GM18520 (cell line): ENCODE data around the gene LOXHD1.

Experiments
- ATAC-seq: cut with Tn5 transposase; IDR thresholded peaks from one replicate; pipeline ENCODE4 v1.9.1; 2021; ENCODE audit not compliant: unreplicated experiment

Gene LOXHD1

DNA sequence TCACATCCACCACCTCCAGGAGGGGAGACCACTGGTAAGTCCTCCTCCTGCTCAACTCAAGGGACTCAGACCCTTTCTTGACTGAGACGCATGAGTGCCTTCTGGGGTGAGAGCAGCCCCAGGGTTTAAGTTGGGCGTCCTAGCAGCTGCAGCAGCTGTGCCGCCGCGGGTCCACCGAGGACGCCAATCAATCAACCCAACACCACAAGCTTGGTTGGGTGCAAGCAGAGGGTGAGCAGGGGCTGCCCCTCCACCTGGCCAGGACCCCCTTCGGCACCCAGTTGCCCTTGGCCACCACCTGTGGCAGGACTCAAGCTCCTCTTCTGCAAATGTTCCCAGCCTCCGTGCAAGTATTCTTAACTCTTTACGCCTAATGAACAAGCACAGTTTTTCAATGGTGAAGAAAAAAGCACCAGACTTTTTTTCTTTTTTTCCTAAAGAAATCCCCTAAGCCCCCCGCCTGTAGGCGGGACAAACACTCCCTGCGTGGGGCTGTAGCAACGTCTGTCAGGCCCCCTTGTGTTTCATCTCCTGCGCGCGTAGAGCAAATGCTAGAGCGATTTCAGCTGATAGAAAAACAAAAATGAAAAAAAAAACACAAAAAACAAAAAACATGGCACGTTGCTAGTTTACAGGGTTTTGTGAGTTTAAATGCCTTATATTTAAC is 197.1 kb downstream of the LOXHD1 start:
- ATAC-seq: no peak

DNA sequence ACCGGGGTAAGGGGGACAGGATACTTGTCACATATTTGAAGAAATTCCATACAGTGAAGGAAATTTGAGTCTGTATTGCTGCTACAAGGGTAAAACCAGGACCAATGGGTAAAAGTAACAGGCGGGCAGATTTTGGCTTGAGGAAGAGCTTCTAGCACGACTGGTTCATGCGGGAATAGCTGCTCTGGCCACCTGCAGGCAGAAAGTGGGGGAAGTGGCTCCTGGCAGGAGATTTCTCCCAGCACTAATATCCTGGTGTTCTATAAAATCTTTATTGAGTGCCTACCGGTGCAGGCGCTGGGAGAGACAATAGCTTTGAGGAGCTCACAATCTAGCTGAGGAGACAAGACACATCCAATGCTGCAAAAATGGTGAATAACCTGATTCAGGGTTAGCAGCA is 198.5 kb downstream of the LOXHD1 start:
- ATAC-seq: no peak

DNA sequence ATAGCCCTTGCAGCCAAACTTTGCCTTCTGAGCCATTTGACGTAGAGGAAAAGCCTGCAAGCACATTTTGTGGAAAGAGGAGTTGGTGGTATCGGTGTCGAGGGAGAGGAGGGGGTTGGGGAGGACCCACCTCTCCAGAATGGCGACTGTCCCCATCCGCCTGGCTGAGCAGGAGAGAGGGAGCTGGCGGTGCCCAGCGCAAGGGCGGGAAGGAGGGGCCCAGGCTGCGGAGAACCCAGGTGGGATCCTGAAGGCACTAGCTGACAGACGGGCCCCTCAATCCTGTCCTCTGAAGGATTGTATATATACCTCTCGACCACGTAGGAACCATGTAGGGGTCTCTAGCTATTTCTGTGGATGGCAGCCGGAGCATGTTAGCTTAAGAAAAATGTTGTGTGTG is 200.3 kb downstream of the LOXHD1 start:
- no peak for ATAC-seq

DNA sequence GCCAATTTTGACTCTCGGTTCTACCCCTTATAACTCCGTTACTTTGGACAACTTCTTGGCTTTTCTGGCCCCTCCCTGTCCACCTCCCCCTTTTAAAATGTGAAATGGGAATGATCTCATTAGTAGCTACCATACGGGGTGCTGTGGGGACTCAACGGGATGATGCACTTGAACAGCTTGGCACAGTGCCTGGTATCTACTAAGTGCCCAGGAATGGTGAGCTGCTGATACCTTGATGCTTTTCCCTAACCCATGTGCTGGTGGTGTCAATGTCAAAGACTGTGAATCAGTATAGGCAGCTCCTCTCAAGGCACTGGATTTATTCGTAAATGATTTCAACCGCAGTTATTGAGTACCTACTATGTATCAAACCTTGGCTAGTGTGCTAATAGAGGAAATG is 204.2 kb downstream of the LOXHD1 start:
- ATAC-seq: no peak

DNA sequence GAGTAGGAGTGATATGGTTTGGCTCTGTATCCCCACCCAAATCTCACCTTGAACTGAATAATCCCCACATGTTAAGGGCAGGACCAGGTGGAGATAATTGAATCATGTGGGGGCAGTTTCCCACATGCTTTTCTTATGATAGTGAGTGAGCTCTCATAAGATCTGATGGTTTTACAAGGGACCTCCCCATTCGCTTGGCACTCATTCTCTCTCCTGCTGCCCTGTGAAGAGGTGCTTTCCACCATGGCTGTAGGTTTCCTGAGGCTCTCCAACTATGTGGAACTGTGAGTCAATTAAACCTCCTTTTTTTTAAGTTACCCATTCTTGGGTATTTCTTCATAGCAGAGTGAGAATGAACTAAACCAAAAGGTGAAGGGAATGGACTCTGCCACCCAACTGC is 207.5 kb downstream of the LOXHD1 start:
- no peak for ATAC-seq

DNA sequence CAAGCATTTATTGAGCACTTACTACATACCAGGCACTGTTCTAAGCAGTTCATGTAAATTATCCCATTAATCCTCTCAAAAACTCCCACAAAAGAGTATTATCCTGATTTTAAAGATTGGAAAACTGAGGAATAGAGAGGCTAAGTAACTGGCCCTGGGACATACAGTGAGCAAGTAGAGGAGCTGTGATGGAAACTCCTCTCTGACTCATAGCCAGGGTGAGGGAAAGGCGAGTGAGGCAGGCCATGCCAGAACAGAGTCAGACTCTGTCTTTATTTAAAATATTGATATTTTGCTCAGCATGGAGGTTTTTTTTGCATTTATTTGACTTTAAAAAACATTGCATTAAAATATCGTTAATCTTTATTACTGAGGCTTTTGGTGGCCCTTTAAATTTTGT is 208.0 kb downstream of the LOXHD1 start:
- ATAC-seq: no peak

DNA sequence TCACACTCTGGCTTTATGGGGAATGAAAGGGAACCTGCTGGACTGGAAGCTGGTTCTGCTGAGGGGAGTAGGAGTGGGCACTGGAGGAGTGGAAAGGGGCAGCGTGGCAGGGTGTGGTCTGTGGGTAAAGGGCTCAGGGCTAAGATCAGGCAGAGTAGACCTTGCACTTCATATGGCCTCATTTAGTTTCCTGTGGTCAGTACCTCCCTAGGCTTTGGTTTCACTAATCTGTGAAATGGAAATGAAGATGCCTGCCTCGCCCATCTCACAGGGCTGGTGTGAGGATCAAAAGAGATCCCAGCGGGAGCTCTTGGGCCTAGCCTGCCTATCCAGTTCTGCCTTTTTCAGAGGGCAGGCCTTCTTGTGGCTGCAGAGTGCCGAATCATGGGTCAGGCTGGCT is 208.7 kb downstream of the LOXHD1 start:
- no peak for ATAC-seq

DNA sequence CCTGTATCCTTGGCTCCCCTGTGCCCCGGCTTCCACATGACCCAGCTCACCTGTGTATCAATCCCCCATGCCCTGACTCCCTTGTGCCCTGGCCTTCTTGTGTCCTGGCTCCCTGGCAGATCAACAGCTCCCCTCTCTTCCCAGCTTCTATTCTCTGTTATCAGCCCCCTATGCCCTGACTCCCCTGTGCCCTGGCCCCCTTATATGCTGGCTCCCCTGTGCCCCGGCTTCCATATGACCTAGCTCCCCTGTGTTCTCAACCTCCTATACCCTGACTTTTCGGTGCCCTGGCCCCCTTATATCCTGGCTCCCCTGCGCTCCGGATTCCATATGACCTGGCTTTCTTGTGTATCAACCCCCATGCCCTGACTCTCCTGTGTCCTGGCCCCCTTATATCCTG is 209.2 kb downstream of the LOXHD1 start:
- ATAC-seq: no peak

DNA sequence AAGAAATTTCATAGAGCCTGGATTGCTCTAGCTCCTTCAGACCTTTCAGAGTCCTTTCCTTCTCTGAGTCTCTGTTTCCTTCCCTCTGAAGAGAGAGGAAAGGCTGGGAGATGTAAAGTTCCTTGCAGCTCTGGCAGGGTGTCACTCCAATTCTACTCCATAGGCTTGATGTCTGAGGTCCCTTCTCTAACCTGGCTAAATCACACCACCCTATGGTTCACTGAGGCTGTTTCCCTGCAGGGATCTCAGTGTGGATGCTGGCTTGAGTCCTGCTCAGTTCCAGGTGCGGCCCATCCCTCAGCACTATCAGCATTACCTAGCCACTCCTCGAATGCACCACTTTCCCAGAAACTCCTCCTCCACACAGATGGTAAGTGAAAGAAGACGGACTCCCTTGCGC is 209.7 kb downstream of the LOXHD1 start:
- no peak for ATAC-seq

DNA sequence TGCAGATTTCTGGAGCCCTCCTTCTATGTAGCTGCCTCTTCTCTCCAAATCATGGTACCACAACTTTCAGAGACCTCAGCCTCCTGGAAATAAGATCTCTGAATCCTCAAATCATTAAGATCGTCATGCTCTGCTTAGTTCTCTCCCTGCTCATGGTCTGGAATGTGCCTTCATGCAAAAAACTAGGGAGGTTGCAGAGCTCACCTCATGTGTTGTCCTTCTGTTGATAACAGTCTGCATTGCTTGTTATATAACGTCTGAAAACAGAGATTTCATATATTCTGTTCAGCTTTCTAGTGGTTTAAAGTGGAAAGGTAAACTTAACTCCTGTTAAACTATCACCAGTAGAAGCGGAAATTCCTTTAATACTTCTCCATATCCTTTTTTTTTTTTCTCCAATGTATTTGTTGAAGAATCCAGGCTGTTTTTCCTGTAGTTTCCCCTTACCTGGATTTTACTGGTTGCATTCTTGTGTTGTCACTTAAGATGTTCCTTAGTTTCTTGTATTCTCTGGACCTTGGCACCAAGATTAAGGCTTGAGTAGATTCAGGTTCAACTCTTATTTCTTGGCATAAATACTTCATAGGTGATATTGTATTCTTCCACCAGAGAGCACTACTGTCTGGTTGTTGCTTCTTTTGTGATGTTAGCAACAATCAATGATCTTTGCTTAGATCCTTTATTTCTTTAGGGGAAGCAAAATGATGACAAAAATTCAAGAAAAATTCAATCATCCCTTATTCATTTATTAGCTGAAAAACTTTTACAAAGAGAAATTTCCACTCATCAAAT is 211.3 kb downstream of the LOXHD1 start:
- no peak for ATAC-seq

DNA sequence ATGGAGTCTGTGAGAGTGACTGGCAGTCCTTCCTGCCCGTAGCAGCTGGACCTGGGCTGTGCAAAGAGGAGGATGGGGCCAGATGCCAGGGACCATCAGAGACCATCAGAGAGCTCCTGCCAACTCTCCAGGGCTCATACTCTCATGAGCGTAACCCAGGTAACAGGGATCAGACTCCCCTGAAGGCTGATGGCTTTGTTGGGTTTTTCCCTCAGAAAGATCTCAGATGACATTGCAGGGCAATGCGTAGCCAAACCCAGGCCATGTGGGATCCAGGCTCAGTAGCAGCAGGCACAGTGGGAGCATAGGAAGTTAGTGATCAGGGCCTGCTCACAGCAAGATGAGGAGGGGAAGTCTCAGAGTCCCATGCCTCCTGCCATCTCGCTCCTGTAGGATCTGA is 218.0 kb downstream of the LOXHD1 start:
- no peak for ATAC-seq

DNA sequence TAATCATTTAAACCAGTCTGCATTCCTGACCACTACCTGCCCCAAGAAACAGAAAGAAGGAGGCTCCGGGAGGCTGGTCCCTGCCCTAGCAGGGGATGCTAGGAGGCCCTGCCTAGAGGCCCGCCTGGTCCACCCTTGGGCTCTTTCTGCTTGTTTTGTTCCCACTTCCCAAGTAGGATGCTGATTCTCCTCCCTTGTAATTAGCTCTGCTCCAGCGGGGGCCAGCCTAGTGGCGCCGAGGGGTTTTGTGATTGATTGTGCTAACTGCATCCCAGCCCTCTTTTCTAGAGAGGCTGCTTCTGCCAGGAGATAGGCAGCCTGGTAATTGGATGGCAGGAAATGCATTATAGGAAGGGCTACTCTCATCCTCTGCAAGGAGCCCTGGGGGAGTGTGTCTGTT is 220.0 kb downstream of the LOXHD1 start:
- ATAC-seq: no peak

DNA sequence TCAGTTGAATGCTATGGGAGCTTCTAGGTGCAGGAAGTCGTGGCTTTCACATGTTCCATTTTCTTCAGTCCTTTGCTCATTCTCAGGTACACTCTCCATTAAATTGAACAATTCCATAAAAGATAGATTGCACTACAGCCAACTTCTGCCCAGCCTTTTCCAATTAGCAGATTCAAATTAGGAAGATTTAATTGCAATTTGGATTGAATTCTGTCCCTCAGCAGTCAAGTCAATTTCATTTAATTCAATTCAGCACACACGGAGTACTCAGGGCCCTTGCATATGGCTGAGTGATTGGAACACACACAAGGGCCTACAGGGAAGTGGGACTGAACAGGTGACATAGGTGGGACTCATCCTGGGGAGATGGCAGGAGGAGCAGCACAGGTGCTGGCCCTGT is 220.4 kb downstream of the LOXHD1 start:
- no peak for ATAC-seq

DNA sequence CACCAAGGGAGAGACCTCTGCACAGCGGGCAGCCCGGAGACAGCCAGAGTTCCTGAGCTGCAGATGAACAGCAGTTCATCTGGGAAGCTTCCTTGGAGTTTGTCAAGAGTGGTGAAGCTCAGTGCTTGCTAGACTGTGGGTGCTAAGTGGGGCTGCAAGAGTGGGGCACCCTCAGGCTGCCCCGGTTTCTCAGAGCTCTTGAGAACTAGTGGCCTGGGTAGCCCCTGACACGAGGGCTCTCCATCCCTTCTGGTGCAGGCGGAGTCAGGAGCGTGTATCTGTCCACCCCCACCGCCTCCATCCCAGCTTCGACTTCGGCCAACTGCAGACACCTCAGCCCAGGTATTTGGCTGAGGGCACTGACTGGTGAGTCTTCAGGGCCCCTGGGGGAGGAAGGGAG is 222.0 kb downstream of the LOXHD1 start:
- no peak for ATAC-seq

DNA sequence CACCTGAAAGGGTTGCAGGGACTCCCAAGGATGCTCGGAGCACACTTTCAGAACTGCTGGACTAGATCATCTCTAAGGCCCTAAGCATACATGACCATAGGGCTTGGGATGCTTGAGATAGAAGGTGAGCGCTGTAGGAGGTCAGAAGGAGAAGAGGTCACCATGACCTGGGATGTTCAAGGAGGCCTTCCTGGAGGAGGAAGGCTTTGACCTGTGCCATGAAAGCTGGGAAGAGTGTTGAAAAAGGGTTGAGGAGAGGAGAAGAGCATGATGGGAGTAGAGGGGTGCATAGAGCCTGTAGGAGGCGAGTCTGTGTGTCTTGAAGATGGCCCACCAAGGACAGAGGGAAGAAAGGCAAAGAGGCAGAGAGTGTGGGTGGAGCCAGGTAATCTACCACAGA is 222.4 kb downstream of the LOXHD1 start:
- no peak for ATAC-seq

DNA sequence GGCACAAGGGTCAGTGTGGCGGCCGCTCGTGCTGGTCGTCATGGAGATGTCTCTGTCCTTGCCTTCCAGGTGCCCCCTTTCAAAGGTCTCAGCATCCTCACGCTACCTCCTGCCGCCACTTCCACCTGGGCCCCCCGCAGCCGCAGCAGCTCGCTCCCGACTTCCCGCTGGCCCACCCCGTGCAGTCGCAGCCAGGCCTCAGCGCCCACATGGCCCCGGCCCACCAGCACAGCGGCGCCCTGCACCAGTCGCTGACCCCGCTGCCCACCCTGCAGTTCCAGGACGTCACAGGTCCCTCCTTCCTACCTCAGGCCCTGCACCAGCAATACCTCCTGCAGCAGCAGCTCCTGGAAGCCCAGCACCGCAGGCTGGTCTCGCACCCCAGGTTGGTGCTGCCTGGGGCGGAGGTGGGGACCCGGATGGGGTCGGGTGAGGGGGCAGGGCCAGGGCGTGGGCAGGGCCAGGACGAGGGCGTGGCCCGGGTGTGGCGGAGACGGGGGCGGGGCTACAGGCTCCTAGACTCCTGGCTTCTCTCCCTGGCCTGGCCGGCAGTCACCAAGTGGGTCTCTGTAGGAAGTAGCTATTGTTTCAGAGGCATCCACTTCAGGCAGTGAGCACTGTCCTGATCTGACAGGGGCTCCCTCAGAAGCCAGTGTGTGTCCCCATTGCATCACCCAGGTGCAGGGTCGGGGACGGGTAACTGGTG is 223.7 kb downstream of the LOXHD1 start:
- no peak for ATAC-seq

DNA sequence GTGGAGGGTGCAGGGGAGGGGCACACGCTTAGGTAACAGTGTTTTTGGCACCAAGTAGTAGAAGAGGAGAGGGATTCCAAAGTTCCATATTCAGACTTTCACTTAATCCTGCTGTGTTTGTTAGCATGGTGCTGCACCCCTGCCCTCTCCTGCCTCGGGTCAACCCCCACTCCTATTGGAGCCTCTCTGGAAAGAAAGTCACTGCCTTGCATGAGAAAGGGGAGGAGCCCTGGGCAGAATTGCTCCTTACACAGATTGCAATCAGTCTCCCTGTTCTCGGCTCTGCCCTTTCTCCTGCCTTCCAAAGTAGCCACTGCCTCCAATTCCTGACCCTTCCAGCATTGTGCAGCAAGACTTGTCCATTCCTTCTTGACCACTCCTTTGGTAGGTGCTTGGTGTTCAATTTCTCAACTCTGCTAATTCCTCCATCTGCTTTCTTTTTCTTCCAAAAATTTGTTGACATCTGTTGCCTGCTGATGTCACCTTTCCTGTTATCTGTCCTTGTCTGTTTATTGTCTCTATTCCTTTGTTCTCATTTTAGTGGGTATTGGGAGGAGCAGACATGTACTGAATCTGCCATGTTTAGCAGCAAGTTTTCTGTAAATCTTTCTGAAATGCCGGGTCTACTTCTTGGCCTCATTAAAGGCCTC is 225.4 kb downstream of the LOXHD1 start:
- ATAC-seq: no peak

DNA sequence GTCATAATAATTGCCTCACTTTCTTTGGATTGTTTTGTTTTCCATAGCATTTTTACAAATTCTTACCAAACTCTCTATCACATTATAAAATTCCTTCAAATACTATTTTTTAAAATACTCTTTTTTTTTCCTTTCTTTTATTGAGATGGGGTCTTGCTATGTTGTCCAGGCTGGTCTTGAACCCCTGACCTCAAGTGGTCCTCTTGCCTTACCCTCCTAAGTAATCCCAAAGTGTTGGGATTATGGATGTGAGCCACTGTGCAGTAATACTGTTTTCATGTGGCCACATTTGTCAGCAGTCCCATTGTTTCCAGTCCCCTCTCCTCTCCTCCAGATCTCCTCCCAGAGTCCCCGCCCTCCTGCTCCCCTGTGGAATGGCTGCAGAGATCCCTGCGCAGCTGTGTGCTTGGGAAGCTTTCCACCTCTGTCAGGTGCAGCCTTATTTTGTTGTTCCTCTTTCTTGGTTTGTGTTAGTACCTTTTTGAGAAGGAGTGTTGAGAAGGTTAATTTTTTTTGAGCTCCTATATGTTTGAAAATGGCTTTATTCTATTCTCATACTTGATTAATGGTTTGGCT is 227.3 kb downstream of the LOXHD1 start:
- ATAC-seq: no peak

DNA sequence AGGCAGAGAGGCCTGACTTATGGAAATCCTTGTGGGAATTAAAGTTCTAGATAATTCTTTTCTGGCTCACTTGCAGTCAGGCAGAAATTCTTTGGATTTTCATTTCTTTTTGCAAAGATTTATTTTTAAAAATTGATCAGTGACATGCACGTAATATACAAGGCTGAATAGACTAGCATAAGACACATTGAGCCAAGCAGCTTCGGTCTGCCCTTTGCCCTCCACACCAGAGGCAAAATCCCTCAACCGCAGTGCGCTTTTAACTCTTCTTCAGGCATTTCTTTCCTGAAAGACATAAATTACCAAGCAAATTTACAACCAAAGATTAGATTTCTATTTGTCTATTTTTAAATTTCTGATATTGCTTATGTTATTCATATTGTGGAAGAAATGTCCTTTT is 227.9 kb downstream of the LOXHD1 start:
- no peak for ATAC-seq

DNA sequence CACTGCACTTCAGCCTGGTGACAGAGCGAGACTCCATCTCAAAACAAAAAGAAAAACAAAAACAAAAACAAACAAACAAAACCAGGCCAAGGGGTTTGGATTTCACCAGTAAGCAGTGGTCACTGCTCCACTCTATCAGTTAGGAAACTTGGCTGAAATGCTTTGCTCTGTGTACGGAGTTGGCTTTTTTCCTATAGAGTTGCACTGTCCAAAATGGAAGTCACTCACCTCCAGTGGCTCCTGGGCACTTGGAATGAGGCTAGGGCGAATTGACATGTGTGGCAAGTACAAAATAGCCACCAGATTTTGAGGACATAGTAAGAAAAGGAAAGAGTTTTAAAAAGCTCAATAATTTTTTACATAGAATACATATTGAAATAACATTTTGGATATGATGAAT is 228.7 kb downstream of the LOXHD1 start:
- ATAC-seq: no peak

DNA sequence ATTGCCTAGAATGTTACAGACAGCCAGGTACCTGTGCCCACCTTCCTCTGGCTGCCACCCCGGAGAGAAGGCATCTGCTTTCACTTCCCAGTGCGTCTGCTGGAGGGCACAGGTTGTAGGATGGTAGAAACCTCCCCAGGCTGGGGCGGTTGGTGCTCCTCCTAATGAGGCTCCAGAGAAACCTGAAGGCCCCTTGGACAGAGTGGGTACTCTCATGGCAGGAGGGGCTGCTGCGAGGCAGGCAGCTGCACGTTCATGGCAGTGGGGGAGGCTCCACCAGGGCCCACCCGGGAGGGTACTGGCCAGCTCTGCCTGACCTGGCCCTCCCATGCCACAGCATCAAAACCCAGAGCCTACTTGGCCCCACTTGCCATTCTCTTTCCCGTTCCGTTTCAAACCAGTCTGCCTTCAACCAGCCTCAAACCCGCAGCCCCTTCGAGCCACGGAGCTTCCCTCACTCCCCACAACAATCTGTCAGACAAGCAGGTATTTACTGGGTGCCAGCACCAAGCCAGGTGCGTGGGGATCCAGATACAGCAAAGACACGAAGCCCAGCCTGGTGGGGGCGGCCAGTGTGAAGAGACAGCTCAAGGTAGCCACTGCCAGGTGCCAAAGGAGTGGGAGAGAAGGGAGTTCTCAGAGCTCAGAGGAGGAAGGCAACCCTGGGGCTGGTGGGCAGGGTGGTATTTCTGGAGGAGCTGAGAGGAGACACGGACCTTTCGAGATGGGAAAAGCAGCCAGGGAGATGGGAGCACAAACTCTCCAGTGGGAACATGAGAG is 229.6 kb downstream of the LOXHD1 start:
- ATAC-seq: no peak
